Cortex of kidney (tissue), 1 donor: ENCODE data around the gene ATP6AP1.

ENCODE experiments used
- DNase-seq: peaks from one replicate; lab custom pipeline; 2025; lab: John Stamatoyannopoulos, UW

Gene ATP6AP1

DNA sequence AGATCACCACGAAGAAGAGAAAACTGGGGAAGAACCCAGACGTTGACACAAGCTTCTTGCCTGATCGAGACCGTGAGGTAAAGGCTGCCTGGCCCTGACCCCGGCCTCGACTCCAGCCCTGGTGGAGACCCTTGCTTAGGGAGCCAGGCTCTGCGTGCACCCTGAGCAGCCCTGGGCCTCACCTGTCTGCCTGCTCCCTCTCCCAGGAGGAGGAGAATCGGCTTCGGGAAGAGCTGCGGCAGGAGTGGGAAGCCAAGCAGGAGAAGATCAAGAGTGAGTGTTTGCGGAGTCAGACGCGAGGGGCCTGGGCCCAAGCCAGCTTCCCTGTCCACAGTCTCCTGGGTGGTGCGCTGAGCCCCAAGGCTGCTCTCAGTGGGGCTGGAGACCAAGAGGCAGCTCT is 20.0 kb downstream of the ATP6AP1 start:
- no peak for DNase-seq

DNA sequence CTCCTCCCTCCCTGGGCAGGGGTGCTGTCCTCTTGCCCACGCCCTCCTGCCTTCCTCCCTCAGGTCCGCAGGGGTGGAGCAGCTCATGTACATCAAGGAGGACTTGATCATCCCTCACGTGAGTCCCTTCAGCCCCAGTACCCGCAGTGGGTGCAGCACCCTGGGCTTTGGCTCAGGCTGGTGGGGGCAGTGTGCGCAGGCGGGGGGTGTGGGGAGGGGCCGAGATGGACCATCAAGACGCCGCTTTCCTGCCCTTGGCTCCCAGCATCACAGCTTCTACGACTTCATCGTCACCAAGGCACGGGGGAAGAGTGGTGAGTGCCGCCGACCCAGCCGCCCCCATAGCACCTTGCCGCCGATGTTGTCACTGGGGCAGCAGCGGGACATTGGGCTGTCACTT is 21.1 kb downstream of the ATP6AP1 start:
- no peak for DNase-seq

DNA sequence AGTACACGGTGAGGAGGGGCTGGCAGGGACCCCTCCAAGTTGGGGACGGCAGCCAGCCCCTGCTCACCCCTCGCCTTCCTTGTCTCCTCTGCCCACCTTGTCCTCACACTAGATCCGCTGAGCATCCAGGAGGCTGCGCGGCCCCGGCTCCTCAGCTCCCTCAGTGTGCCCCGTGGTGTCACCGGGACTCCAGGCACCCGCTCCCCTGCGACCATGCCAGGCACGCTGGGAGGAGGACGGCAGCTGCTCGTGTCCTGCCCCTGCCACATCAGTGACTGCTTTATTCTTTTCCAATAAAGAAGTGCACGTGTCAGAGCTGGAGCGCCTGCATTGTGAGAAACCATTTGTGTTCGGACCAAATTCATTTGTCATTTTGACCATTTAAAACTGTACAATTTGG is 21.8 kb downstream of the ATP6AP1 start:
- no peak for DNase-seq

DNA sequence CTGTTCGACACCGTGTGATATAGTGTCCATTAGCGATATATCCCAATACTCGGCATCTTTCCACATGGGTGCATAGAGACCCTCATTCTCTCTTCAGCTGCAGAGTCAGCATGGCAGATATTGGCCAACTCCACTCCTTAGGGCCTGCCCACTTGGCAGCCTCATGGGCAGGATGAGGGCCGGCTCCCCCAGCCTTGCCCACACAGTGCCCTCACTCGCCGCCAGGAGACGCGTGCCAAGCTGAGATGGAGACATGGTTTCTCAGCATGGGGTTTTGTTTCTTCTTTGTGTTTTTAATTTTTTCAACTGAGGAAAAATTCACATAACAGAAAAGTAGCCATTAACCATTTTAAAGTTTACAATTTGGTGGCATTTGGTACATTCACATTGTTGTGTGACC is 24.3 kb downstream of the ATP6AP1 start:
- DNase-seq = no peak

DNA sequence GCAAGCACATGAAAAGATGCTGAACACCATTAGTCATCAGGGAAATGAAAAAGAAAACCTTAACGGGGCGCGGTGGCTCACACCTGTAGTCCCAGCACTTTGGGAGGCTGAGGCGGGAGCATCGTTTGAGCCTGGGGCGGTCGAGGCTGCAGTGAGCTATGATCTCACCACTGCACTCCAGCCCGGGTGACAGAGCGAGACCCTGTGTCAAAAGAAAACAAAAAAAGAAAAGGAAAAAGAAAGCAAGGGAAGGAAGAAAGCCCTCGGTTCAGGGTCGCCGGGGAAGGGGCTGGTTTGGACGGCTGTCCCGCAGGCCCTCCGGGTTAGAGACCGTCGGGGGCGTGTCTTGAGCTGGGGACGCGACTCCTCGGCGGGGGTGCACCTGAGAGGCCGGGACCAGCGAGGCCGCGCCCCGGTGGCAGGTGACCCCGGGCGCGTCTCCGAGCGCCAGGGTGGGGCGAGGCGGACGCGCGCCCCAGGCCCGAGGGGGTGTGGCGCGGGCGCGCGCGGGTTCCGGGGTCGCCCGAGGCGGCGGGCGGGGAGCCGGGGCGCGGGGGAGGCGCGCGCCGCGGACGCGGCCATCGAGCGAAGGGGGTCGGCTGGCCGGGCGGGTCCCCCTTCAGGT is 29.1 kb downstream of the ATP6AP1 start:
- no peak for DNase-seq

- no peak for DNase-seq
Measured at GRCh38 chrX:154458116-154458953, 29.9 kb downstream of the ATP6AP1 start, which contains the start of gene PLXNA3. Gene PLXNA3 (plus strand): TSS chrX:154458281. CDS start chrX:154460184, 1,903 bp downstream.

DNA sequence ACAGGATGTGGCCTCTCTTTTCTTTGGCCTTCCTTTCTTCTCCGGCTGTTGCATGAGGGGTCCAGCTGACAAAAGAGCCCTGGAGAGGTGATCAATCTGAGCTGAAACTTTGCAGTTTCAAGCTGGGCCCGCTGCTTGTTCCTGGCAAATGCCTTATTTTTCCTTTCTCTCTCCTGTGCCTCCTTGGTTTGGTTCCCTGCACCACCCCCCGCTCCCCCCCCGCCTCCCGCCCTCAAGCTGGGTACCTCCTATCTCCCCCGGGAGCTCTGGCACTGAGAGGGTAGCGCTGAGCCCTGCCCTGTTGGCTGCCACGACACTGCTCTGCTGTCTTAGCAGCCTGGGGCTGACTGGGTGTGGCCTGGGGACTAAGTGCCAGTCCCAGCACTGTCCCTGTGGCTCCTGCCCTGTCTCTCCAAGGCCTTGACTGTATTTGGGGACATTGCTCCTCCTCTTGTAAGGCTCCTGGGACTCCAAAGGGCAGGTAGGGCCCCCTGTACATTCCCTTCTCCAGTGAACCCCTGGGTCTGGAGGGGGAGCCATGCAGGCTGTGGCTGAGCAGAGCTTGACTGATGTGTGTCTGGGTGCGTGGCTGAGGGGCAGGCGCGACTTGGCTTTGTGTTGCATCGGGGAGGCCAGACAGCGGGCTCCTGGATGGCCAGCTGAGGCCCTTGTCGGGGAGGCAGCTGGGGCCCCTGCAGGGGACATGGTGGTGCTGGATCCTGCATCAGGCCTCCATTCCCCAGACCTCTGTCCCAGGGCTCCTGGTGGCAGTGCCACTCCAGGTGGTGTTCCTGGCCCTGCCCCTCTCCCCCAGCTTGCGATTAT is 30.7 kb downstream of the ATP6AP1 start:
- DNase-seq = no peak

- no peak for DNase-seq
Measured at GRCh38 chrX:154459832-154460231, 31.4 kb downstream of the ATP6AP1 start.

DNA sequence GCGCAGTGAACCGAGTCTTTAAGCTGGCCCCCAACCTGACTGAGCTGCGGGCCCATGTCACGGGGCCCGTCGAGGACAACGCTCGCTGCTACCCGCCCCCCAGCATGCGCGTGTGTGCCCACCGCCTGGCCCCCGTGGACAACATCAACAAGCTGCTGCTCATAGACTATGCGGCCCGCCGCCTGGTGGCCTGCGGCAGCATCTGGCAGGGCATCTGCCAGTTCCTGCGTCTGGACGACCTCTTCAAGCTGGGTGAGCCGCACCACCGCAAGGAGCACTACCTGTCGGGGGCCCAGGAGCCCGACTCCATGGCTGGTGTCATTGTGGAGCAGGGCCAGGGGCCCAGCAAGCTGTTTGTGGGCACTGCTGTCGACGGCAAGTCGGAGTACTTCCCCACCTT is 31.8 kb downstream of the ATP6AP1 start:
- no peak for DNase-seq

DNA sequence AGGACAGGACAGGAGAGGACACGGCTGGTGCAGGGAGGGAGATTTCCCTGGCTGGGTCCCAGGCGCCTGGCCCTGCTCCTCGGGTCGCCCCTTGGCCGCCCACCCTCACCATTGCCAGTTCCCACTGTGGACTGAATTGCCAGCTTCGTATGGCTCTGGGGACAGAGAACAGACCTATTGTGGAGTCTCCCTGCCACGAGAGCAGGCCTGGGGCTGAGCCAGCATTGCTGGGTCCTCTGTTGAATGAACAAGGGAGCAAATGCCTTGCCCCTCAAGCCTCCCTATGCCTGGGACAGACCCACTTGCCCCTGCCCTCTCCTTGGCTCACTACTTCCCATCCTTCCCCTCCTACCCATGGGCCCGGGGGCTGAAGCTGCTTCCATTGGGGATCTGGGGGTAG is 33.9 kb downstream of the ATP6AP1 start:
- DNase-seq = no peak

- DNase-seq = no peak
Measured at GRCh38 chrX:154463611-154464220, 35.2 kb downstream of the ATP6AP1 start.

- DNase-seq = no peak
Measured at GRCh38 chrX:154464806-154465365, 36.4 kb downstream of the ATP6AP1 start.

DNA sequence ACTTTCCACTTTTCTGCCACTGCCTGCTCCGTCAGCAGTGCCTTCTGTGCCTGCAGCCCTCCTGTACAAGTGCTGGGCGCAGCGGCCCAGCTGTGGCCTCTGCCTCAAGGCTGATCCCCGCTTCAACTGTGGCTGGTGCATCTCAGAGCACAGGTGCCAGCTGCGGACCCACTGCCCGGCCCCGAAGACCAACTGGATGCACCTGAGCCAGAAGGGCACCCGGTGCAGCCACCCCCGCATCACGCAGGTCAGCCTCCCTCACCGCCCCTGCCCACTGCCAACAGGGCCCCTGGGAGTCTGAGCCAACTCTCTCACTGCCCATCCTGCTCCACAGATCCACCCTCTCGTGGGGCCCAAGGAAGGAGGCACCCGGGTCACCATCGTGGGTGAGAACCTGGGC is 37.1 kb downstream of the ATP6AP1 start:
- DNase-seq = no peak

DNA sequence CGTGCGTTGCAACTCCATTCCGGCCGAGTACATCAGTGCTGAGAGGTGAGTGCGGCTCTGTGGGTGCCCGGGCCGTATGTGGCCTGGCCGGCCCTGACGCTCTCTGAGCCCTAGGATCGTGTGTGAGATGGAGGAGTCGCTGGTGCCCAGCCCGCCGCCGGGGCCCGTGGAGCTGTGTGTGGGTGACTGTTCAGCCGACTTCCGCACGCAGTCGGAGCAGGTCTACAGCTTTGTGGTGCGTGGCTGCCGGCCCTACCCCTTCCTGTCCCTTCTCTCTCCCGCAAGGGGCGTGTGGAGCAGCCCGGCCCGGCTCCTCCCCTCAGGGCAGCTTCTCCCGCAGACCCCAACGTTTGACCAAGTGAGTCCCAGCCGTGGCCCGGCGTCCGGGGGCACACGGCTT is 37.6 kb downstream of the ATP6AP1 start:
- no peak for DNase-seq

GRCh38 chrX:154466907-154467306 is 38.4 kb downstream of the ATP6AP1 start:
- no peak for DNase-seq

- DNase-seq = no peak
Measured at GRCh38 chrX:154467556-154467955, 39.1 kb downstream of the ATP6AP1 start.

DNA sequence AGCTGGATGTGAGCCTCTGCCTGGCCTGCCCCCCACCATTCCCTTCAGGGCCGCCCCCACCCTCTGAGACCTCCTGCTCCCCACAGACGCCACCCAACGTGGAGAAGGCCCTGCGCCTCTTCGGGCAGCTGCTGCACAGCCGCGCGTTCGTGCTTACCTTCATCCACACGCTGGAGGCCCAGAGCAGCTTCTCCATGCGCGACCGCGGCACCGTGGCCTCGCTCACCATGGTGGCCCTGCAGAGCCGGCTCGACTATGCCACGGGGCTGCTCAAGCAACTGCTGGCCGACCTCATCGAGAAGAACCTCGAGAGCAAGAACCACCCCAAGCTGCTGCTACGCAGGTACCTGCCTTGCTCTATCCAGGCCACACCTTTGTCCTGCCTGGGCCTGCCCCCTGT is 39.7 kb downstream of the ATP6AP1 start:
- DNase-seq = no peak

GRCh38 chrX:154469114-154469513 is 40.6 kb downstream of the ATP6AP1 start:
- DNase-seq = no peak

DNA sequence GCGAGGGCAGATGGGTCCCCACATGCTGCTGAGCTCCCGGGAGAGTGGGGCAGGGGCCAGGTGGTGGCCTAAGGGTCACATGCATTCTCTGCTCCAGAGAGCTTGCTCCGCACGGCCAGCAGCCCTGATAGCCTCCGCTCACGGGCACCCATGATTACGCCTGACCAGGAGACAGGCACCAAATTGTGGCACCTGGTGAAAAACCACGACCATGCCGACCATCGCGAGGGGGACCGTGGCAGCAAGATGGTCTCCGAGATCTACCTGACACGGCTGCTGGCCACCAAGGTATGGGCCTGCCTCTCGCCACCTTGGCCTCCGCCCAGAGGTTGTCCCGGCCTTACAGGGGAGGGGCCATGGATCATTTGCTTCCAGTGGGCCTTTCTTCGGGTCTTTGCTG is 41.4 kb downstream of the ATP6AP1 start:
- DNase-seq = no peak

DNA sequence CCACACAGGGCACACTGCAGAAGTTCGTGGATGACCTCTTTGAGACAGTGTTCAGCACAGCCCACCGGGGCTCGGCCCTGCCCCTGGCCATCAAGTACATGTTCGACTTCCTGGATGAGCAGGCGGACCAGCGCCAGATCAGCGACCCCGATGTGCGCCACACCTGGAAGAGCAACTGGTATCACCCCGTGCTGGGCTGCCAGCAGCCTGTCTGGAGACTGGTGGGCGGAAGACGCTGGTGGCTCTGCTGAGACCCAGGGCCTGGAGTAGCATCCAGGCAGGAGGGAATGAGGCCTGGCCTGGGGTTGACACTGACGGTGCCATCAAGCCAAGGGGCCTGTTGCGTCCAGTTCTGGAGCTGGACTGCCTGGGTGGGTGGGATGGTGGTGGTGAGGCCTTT is 42.0 kb downstream of the ATP6AP1 start:
- no peak for DNase-seq

DNA sequence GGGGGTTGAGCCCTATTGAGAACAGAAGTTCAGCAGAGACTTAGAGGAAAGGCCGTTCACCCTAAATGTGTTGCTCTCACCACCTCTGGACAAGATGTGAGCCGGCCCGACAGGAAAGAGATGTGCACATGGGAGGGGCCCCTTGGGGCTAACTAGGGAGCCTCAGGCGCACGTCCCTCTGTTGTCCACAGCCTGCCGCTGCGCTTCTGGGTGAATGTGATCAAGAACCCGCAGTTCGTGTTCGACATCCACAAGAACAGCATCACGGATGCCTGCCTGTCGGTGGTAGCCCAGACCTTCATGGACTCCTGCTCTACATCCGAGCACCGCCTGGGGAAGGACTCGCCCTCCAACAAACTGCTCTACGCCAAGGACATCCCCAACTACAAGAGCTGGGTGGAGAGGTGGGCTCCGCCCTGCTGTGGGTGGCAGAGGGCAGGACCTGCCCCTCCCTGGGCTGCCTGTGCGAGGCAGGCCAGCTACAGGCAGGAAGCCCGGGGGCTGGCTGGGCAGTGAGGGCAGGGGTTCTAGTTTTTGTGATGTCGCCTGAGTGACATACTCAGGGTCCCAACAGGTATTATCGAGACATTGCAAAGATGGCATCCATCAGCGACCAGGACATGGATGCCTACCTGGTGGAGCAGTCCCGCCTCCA is 42.6 kb downstream of the ATP6AP1 start:
- no peak for DNase-seq
